ENCODE results near the gene ASTN2.

ASTN2 gene

DNA sequence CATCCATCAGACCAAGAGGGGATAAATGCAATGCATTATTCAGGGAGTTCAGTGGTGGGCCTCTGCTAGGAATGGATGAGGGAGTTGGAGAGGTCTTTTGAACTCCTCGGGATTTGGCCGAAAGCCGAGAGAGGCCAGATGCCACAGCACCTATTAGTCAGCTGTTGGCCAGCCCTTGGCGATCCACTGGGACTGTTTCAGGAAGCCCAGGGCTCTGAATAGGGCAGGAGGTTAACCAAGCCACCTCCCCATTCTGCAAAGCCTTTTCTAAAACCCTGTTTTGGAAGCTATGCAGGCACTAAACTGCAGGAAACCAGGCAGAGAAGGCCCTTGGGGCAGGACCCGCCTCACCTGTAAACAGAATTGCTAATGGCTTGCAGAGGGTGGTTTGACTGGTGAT is 37.8 kb downstream of the ASTN2 start:
- in situ Hi-C loops (cut with MboI; ENCODE audit: low pct_unique_long_range_greater_than_20kb, low sequenced_read_pairs, unreplicated experiment): no loop called here
- no peak for DNase-seq (ENCODE audit: low spot score)
- TF ChIP-seq, protein P1, sequence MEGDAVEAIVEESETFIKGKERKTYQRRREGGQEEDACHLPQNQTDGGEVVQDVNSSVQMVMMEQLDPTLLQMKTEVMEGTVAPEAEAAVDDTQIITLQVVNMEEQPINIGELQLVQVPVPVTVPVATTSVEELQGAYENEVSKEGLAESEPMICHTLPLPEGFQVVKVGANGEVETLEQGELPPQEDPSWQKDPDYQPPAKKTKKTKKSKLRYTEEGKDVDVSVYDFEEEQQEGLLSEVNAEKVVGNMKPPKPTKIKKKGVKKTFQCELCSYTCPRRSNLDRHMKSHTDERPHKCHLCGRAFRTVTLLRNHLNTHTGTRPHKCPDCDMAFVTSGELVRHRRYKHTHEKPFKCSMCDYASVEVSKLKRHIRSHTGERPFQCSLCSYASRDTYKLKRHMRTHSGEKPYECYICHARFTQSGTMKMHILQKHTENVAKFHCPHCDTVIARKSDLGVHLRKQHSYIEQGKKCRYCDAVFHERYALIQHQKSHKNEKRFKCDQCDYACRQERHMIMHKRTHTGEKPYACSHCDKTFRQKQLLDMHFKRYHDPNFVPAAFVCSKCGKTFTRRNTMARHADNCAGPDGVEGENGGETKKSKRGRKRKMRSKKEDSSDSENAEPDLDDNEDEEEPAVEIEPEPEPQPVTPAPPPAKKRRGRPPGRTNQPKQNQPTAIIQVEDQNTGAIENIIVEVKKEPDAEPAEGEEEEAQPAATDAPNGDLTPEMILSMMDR (IDR thresholded peaks at IDR 0.05; ENCODE audit: extremely low read depth, insufficient read depth, missing control alignments): no peak

- no peak for DNase-seq (ENCODE audit: low spot score)
- TF ChIP-seq, protein P1 (IDR thresholded peaks at IDR 0.05; ENCODE audit: extremely low read depth, insufficient read depth, missing control alignments): no peak
- in situ Hi-C loops (cut with MboI; ENCODE audit: low pct_unique_long_range_greater_than_20kb, low sequenced_read_pairs, unreplicated experiment): no loop called here
Measured at GRCh38 chr9:117375956-117376355, 38.9 kb downstream of the ASTN2 start.

- TF ChIP-seq, protein P1 (IDR thresholded peaks at IDR 0.05; ENCODE audit: extremely low read depth, insufficient read depth, missing control alignments): no peak
- in situ Hi-C loops (cut with MboI; ENCODE audit: low pct_unique_long_range_greater_than_20kb, low sequenced_read_pairs, unreplicated experiment): no loop called here
- DNase-seq (ENCODE audit: low spot score): no peak
Measured at GRCh38 chr9:117374076-117374725, 40.7 kb downstream of the ASTN2 start.

- TF ChIP-seq, protein P1 (IDR thresholded peaks at IDR 0.05; ENCODE audit: extremely low read depth, insufficient read depth, missing control alignments): no peak
- no peak for DNase-seq (ENCODE audit: low spot score)
- in situ Hi-C loops (cut with MboI; ENCODE audit: low pct_unique_long_range_greater_than_20kb, low sequenced_read_pairs, unreplicated experiment): no loop called here
Measured at GRCh38 chr9:117368684-117369230, 46.1 kb downstream of the ASTN2 start.

DNA sequence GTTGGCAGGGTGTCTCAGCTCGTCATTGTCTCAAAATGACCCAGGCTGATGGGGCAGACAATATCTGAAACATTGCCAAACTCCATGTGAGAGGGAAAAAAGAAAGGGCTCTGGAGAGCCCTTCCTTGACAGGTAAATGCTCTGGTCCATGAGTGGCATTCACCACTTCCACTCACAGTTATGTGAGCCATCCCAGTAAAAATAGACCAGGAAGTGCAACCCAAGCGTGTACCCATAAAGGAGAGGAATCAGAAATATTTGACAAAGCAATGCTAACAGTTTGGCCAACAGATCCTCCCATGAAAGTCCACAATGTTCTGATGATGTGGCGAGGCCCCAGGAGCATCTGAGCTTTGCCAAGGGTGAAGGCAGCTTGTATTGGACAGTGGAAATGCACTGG is 49.4 kb downstream of the ASTN2 start:
- no peak for DNase-seq (ENCODE audit: low spot score)
- TF ChIP-seq, protein P1 (IDR thresholded peaks at IDR 0.05; ENCODE audit: extremely low read depth, insufficient read depth, missing control alignments): no peak
- in situ Hi-C loops (cut with MboI; ENCODE audit: low pct_unique_long_range_greater_than_20kb, low sequenced_read_pairs, unreplicated experiment): no loop called here

DNA sequence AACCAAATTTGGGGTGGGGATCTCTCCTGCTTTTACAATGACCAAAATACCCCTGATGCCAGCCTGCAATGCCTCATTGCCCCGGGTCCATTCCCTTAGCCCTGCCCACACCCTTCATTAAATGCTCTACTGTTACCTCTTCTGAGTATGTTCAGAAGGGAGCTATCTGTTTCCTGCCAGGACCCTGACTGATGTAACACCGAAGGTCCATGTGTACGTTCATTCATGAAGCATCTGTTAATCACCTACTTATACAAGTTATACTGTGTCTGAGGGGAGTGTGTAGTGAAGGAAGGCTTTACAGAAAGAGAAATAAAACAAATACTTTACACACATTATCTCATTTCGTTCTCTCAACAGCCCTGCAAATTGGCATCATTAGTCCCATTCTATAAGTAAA is 51.9 kb downstream of the ASTN2 start:
- in situ Hi-C loops (cut with MboI; ENCODE audit: low pct_unique_long_range_greater_than_20kb, low sequenced_read_pairs, unreplicated experiment): no loop called here
- TF ChIP-seq, protein P1 (IDR thresholded peaks at IDR 0.05; ENCODE audit: extremely low read depth, insufficient read depth, missing control alignments): no peak

More for the DNA sequence above, 51.9 kb downstream of the ASTN2 start:
- DNase-seq (ENCODE audit: low spot score): no peak

Data from GM13977 (cell line).